ENCODE data around the gene GRP.
"Not testable (repeated sequence)": the region's sequence is repeated elsewhere in the genome, so short reads cannot be mapped to it uniquely, and the experiment has no call there.

GRP gene

DNA sequence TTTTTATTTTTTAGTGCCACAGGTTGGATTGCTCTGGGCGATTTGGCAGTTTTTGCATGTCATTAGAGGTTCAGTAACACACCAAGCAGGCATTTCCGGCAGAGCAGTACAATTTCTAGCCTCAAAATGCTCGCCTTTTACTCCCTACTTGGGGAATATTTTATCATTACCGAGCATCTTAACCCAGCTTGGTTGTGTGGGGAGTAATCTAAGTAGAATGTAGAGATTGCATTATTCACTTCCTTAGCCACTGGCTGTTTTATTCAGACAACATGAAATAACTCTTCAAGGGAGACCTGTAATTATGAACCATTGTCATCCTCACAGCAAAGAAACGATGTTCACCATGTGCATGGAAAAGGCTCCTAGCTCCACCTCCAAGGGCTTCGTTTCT is 13.1 kb downstream of the GRP start:
- TF ChIP-seq CTCF (conservative IDR thresholded peaks at IDR 0.05; ENCODE audit: low read depth, low read length), result no peak
- DNase-seq (ENCODE audit: low read depth), result no peak
- H3K4me3 ChIP-seq (ENCODE audit: low read depth, low read length), result no peak overlapping the region

- no peak overlapping the region for H3K4me3 ChIP-seq (ENCODE audit: low read depth, low read length)
- TF ChIP-seq CTCF (conservative IDR thresholded peaks at IDR 0.05; ENCODE audit: low read depth, low read length), result no peak
- no peak for DNase-seq (ENCODE audit: low read depth)
Observed at GRCh38 chr18:59238385-59238784, 18.4 kb downstream of the GRP start.

DNA sequence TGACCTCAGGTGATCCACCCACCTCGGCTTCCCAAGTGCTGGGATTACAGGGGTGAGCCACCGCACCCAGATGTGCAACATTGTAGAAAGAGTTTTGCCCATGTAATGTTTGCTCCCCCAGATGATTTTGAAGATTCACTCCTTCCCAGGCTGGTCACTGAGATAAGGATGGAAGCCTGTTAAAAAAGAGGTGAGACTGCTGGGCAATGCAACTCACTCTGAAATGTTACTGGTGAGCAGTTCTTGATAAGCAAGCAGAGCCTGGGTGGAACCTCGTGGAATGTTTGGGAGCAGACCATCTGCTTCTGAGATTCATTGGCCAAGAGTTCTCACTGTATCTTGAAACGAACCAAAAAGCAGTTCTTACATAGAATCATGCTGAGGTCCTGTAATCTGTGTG is 19.7 kb downstream of the GRP start:
- DNase-seq (ENCODE audit: low read depth), result no peak
- H3K4me3 ChIP-seq (ENCODE audit: low read depth, low read length), result no peak overlapping the region
- no peak for TF ChIP-seq CTCF (conservative IDR thresholded peaks at IDR 0.05; ENCODE audit: low read depth, low read length)

DNA sequence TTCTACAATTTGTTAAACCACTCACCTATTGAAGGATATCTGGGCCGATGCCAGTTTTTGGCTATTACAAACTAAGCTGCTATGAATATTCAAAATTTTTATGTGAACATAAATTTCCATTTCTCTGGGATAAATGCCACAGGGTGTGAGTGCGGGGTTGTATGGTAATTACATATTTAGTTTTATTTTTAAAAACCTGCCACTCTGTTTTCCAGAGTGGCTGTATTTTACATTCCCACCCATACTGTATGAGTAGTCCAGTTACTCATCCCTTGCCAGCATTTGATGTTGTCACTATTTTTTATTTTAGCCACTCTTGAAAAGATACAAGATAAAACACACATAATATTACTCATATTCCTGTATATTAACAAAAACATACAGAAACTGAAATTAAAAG is 22.9 kb downstream of the GRP start:
- no peak overlapping the region for H3K4me3 ChIP-seq (ENCODE audit: low read depth, low read length)
- no peak for TF ChIP-seq CTCF (conservative IDR thresholded peaks at IDR 0.05; ENCODE audit: low read depth, low read length)
- DNase-seq (ENCODE audit: low read depth), result no peak

DNA sequence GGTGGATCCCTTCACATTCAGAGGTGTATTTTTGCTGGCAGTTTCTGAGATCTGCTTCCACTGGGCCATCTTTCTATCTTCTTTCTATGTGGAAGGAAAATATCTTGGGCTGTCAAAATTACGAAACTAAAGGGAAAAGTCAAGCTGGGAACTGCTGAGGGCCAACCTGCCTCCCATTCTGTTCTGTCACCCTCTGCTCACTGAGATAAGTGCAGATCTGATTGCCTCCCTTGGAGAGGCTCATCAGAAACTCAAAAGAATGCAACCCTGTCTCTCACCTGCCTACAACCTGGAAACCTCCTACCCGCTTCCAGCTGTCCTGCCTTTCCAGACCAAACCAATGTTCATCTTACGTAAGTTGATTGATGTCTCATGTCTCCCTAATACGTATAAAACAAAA is 26.8 kb downstream of the GRP start:
- no peak for TF ChIP-seq CTCF (conservative IDR thresholded peaks at IDR 0.05; ENCODE audit: low read depth, low read length)
- no peak for DNase-seq (ENCODE audit: low read depth)
- no peak overlapping the region for H3K4me3 ChIP-seq (ENCODE audit: low read depth, low read length)

DNA sequence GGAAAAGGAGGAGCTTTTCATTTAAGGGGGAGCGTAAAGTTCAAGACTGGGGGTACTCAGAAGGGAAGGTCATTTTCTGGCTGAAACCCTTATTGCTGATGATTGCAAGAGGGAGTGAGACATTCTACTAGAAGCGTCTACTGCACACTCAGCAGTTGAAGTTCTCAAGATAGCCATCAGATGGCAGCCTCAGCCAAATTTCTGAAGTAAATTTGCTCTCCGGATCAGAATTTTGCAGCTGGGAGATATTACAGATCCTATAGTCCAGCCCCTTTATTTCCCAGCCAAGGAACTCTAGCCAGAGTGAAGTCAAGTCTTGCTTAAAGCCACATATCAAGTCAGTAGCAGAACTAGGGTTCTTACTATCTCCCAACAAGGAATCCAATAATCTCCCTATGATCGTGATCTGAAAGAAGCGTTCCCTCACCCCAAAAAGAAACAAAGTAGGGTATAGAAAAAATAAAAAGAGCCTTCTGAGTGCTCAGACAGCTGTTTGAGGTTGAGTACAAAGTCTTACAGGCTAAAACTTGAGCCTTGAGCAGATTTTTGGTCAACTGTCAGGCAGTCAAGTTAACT is 29.3 kb downstream of the GRP start:
- DNase-seq (ENCODE audit: low read depth), result peak; percentile 93
- TF ChIP-seq CTCF (conservative IDR thresholded peaks at IDR 0.05; ENCODE audit: low read depth, low read length), result peak; percentile 85
- H3K4me3 ChIP-seq (ENCODE audit: low read depth, low read length), result no peak overlapping the region

- not testable (repeated sequence) for DNase-seq (ENCODE audit: low read depth); H3K4me3 ChIP-seq (ENCODE audit: low read depth, low read length)
Observed at GRCh38 chr18:59255491-59255890, 35.5 kb downstream of the GRP start.

GRCh38 chr18:59261842-59262241 is 41.9 kb downstream of the GRP start:
- H3K4me3 ChIP-seq (ENCODE audit: low read depth, low read length); DNase-seq (ENCODE audit: low read depth): not testable (repeated sequence)

DNA sequence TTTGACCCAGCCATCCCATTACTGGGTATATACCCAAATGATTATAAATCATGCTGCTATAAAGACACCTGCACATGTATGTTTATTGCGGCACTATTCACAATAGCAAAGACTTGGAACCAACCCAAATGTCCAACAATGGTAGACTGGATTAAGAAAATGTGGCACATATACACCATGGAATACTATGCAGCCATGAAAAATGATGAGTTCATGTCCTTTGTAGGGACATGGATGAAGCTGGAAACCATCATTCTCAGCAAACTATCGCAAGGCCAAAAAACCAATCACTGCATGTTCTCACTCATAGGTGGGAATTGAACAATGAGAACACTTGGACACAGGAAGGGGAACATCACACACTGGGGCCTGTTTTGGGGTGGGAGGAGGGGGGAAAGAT is 42.3 kb downstream of the GRP start:
- not testable (repeated sequence) for DNase-seq (ENCODE audit: low read depth); H3K4me3 ChIP-seq (ENCODE audit: low read depth, low read length)
